DOHH2 (cell line): ENCODE results near the gene NMNAT2.

Experiments used
- H3F3A ChIP-seq: fragments of 200-600 bp; sonication (generic), shearing (Covaris generic); 2 replicates; pipeline ENCODE4 v1.6.0; 2016; ENCODE audit warnings: antibody characterized with exemption, mild to moderate bottlenecking; ENCODE audit not compliant: control insufficient read depth, insufficient read depth
- H3K27ac ChIP-seq: fragments of 200-600 bp; sonication (generic); 2 replicates; pipeline ENCODE4 v1.5.1; 2014; ENCODE audit warnings: low read depth, mild to moderate bottlenecking, low read length, moderate library complexity
- H3K27me3 ChIP-seq: fragments of 200-600 bp; sonication (generic); 2 replicates; pipeline ENCODE4 v1.6.1; 2014; ENCODE audit warnings: mild to moderate bottlenecking, low read length, mixed read lengths; ENCODE audit not compliant: control insufficient read depth
- H3K36me3 ChIP-seq: fragments of 200-600 bp; sonication (generic); 2 replicates; pipeline ENCODE4 v1.6.1; 2014; ENCODE audit warnings: mild to moderate bottlenecking, low read length, moderate library complexity, mixed read lengths; ENCODE audit not compliant: control insufficient read depth
- H3K4me1 ChIP-seq: fragments of 200-600 bp; sonication (generic); 2 replicates; pipeline ENCODE4 v1.6.1; 2014; ENCODE audit warnings: mild to moderate bottlenecking, low read length, mixed read lengths; ENCODE audit not compliant: control insufficient read depth
- H3K4me2 ChIP-seq: fragments of 200-600 bp; sonication (generic); 2 replicates; pipeline ENCODE4 v1.6.0; 2014; ENCODE audit warnings: mild to moderate bottlenecking, low read length, moderate library complexity
- H3K4me3 ChIP-seq: fragments of 200-600 bp; sonication (generic); 2 replicates; pipeline ENCODE4 v1.5.1; 2014; ENCODE audit warnings: mild to moderate bottlenecking, low read length, mixed read lengths
- H3K79me2 ChIP-seq: fragments of 200-600 bp; sonication (generic); 2 replicates; pipeline ENCODE4 v1.6.1; 2014; ENCODE audit warnings: mild to moderate bottlenecking, low read length, mixed read lengths; ENCODE audit not compliant: control insufficient read depth
- H3K9me2 ChIP-seq: fragments of 200-600 bp; sonication (generic); replicated peaks from 2 replicates; pipeline ENCODE4 v1.6.1; 2014; ENCODE audit warnings: mild to moderate bottlenecking, low read length, mixed read lengths; ENCODE audit not compliant: control insufficient read depth
- H3K9me3 ChIP-seq: fragments of 200-600 bp; sonication (generic); 2 replicates; pipeline ENCODE4 v1.6.1; 2014; ENCODE audit warnings: antibody characterized with exemption, low read length, mixed read lengths; ENCODE audit not compliant: control insufficient read depth, insufficient read depth
- H4K20me1 ChIP-seq: fragments of 200-600 bp; sonication (generic); 2 replicates; pipeline ENCODE4 v1.6.0; 2014; ENCODE audit warnings: low read depth, mild to moderate bottlenecking, antibody characterized with exemption, low read length, moderate library complexity; ENCODE audit not compliant: control insufficient read depth, insufficient read depth
- EZH2phosphoT487 ChIP-seq: fragments of 200-600 bp; sonication (generic); IDR thresholded peaks from 2 replicates; pipeline ENCODE4 v1.6.1; 2017; ENCODE audit warnings: borderline replicate concordance, mild to moderate bottlenecking, antibody characterized with exemption, low read length, moderate library complexity, mixed read lengths
- TF ChIP-seq, protein P1 (sequence below): fragments of 200-600 bp; sonication (generic); IDR thresholded peaks from one replicate; pipeline ENCODE4 v1.5.1; 2014; ENCODE audit warnings: antibody characterized with exemption, mild to moderate bottlenecking, low read depth, low read length; ENCODE audit not compliant: poor library complexity, severe bottlenecking

Gene NMNAT2

DNA sequence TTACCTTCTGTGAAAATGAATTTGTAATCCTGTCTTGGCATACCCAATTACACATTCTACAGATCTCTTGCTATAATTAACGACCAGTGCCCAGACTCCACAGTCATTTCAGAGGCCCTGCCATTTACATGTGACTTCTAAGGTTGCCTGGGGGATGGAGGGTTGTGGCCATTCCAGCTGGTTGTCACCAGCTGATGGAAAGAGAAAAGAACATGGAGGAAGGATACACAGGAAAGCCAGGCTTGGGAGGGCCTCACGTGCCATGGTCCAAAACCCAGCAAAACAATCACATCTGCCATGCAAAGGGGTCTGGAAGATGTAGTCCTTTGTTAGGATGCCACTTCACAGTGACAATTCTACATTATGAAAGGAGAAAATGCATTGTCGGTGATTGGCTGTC lies 172.8 kb downstream of the NMNAT2 start:
- H3F3A ChIP-seq, result no peaks in the 10 kb centered on the region
- no peak overlapping the region for H3K4me2 ChIP-seq
- no peak overlapping the region for H3K27ac ChIP-seq
- TF ChIP-seq, protein P1, sequence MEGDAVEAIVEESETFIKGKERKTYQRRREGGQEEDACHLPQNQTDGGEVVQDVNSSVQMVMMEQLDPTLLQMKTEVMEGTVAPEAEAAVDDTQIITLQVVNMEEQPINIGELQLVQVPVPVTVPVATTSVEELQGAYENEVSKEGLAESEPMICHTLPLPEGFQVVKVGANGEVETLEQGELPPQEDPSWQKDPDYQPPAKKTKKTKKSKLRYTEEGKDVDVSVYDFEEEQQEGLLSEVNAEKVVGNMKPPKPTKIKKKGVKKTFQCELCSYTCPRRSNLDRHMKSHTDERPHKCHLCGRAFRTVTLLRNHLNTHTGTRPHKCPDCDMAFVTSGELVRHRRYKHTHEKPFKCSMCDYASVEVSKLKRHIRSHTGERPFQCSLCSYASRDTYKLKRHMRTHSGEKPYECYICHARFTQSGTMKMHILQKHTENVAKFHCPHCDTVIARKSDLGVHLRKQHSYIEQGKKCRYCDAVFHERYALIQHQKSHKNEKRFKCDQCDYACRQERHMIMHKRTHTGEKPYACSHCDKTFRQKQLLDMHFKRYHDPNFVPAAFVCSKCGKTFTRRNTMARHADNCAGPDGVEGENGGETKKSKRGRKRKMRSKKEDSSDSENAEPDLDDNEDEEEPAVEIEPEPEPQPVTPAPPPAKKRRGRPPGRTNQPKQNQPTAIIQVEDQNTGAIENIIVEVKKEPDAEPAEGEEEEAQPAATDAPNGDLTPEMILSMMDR, result no peak
- TF ChIP-seq EZH2phosphoT487, result no peak
- no peaks in the 10 kb centered on the region for H4K20me1 ChIP-seq
- H3K36me3 ChIP-seq, result no peaks in the 10 kb centered on the region
- H3K79me2 ChIP-seq, result no peaks in the 10 kb centered on the region
- no peaks in the 10 kb centered on the region for H3K9me2 ChIP-seq
- no peaks in the 10 kb centered on the region for H3K4me1 ChIP-seq
- H3K27me3 ChIP-seq, result peaks cover 34% of the 10 kb centered on the region
- no peak overlapping the region for H3K4me3 ChIP-seq
- no peaks in the 10 kb centered on the region for H3K9me3 ChIP-seq

DNA sequence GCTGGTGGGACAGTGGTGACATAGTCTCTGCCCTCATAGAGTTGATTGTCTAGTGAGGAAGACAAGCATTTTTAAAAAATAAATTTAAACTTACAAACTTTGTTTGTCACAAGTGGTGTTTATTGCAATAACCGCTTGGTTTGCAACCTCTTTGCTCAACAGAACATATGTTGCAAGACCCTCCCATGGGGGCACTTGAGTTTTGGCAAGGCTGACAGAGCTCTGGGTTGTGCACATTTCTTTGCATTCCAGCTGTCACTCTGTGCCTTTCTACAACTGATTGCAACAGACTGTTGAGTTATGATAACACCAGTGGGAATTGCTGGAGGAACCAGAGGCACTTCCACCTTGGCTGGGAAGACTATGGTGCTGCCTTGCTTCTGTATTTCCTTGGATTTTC lies 173.7 kb downstream of the NMNAT2 start:
- Histone ChIP-seq H3K4me2 (no peak overlapping the region), H3K36me3 (no peaks in the 10 kb centered on the region), H4K20me1 (no peaks in the 10 kb centered on the region), H3K4me3 (no peak overlapping the region), H3K9me3 (no peaks in the 10 kb centered on the region), H3K9me2 (no peaks in the 10 kb centered on the region), H3K27me3 (peaks cover 35% of the 10 kb centered on the region), H3F3A (no peaks in the 10 kb centered on the region), H3K27ac (no peak overlapping the region), H3K79me2 (no peaks in the 10 kb centered on the region), H3K4me1 (no peaks in the 10 kb centered on the region)
- no peak for TF ChIP-seq EZH2phosphoT487
- TF ChIP-seq, protein P1, result no peak

DNA sequence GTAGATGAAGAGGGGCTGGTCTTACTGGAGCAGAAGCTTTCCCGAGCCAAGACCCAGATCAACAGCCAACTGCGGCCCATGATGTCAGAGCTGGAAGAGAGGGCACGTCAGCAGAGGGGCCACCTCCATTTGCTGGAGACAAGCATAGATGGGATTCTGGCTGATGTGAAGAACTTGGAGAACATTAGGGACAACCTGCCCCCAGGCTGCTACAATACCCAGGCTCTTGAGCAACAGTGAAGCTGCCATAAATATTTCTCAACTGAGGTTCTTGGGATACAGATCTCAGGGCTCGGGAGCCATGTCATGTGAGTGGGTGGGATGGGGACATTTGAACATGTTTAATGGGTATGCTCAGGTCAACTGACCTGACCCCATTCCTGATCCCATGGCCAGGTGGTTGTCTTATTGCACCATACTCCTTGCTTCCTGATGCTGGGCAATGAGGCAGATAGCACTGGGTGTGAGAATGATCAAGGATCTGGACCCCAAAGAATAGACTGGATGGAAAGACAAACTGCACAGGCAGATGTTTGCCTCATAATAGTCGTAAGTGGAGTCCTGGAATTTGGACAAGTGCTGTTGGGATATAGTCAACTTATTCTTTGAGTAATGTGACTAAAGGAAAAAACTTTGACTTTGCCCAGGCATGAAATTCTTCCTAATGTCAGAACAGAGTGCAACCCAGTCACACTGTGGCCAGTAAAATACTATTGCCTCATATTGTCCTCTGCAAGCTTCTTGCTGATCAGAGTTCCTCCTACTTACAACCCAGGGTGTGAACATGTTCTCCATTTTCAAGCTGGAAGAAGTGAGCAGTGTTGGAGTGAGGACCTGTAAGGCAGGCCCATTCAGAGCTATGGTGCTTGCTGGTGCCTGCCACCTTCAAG lies 174.8 kb downstream of the NMNAT2 start:
- Histone ChIP-seq H3K4me3 (no peak overlapping the region), H3K79me2 (no peaks in the 10 kb centered on the region), H3F3A (no peaks in the 10 kb centered on the region), H4K20me1 (no peaks in the 10 kb centered on the region), H3K9me2 (no peaks in the 10 kb centered on the region), H3K4me2 (no peak overlapping the region), H3K27ac (no peak overlapping the region), H3K36me3 (no peaks in the 10 kb centered on the region), H3K27me3 (peaks cover 28% of the 10 kb centered on the region), H3K4me1 (no peaks in the 10 kb centered on the region), H3K9me3 (no peaks in the 10 kb centered on the region)
- TF ChIP-seq, protein P1, result no peak
- TF ChIP-seq EZH2phosphoT487, result no peak
